PC-3 (cell line): ENCODE measurements around the gene SH3BP4. TPM values are rescaled to one million over a fixed set of nuclear protein-coding genes. Genes with fewer than 3 reads are reported as not detected.

Experiments
- ATAC-seq: fragments of 200-7000 bp; cut with Tn5 transposase; 2 replicates; pipeline ENCODE4 v1.9.1; 2020; ENCODE audit warnings: mild to moderate bottlenecking, moderate library complexity
- BruUV-seq: library from RNA; stranded (reverse); fragments of 400-500 nt; replicated peaks from 2 replicates; lab custom pipeline; 2021; lab: Mats Ljungman, UMichigan
- CTCF ChIA-PET: fragments of 300-600 bp; sonication (Branson Sonifier 250); formaldehyde crosslinking; loops from one replicate; lab custom pipeline; 2022; ENCODE audit warnings: antibody characterized with exemption; lab: Charles Lee
- POLR2A ChIA-PET: fragments of 300-600 bp; sonication (Branson Sonifier 250); formaldehyde crosslinking; loops from one replicate; lab custom pipeline; 2022; ENCODE audit warnings: antibody characterized with exemption; ENCODE audit not compliant: unreplicated experiment; lab: Charles Lee
- DNase-seq: peaks from one replicate; pipeline ENCODE4 v3.0.0-alpha.2; 2015
- H2AFZ ChIP-seq: fragments of 300-600 bp; sonication (generic); 2 replicates; pipeline ENCODE4 v1.6.0; 2016; ENCODE audit warnings: antibody characterized with exemption, low read length
- H3F3A ChIP-seq: fragments of 300-600 bp; sonication (generic); one replicate; pipeline ENCODE4 v1.6.0; 2017; ENCODE audit warnings: antibody characterized with exemption, low read length, control low read depth, mild to moderate bottlenecking; ENCODE audit not compliant: unreplicated experiment
- H3K27ac ChIP-seq: fragments of 300-600 bp; sonication (generic); 2 replicates; pipeline ENCODE4 v1.5.1; 2016; ENCODE audit warnings: mild to moderate bottlenecking, low read length
- H3K27me3 ChIP-seq: fragments of 300-600 bp; sonication (generic); 2 replicates; pipeline ENCODE4 v1.6.1; 2016; ENCODE audit warnings: low read length, mixed read lengths
- H3K36me3 ChIP-seq: fragments of 300-600 bp; sonication (generic); 2 replicates; pipeline ENCODE4 v1.6.1; 2016; ENCODE audit warnings: low read depth, mixed run types, low read length, mixed read lengths
- H3K4me1 ChIP-seq: fragments of 300-600 bp; sonication (generic); 2 replicates; pipeline ENCODE4 v1.5.1; 2016; ENCODE audit warnings: low read length; ENCODE audit not compliant: insufficient read depth
- H3K4me2 ChIP-seq: fragments of 300-600 bp; sonication (generic); 2 replicates; pipeline ENCODE4 v1.6.0; 2016; ENCODE audit warnings: low read length
- H3K4me3 ChIP-seq: fragments of 300-600 bp; sonication (generic); 2 replicates; pipeline ENCODE4 v1.5.1; 2016; ENCODE audit warnings: mild to moderate bottlenecking, low read length, mixed read lengths
- H3K79me2 ChIP-seq: fragments of 300-600 bp; sonication (generic); 2 replicates; pipeline ENCODE4 v1.6.1; 2017; ENCODE audit warnings: low read length, mixed read lengths
- H3K9ac ChIP-seq: fragments of 300-600 bp; sonication (generic); 2 replicates; pipeline ENCODE4 v1.6.0; 2016; ENCODE audit warnings: mild to moderate bottlenecking, low read length
- H3K9me2 ChIP-seq: fragments of 300-600 bp; sonication (generic); replicated peaks from 2 replicates; pipeline ENCODE4 v1.6.1; 2016; ENCODE audit warnings: mixed run types, low read length, mixed read lengths
- H3K9me3 ChIP-seq: fragments of 300-600 bp; sonication (generic); 2 replicates; pipeline ENCODE4 v1.6.1; 2016; ENCODE audit warnings: low read length, mixed read lengths
- H4K20me1 ChIP-seq: fragments of 300-600 bp; sonication (generic); 2 replicates; pipeline ENCODE4 v1.6.1; 2016; ENCODE audit warnings: low read length, mixed read lengths
- EZH2 ChIP-seq: fragments of 300-600 bp; sonication (generic); IDR thresholded peaks from one replicate; pipeline ENCODE4 v1.6.1; 2017; ENCODE audit warnings: antibody characterized with exemption, mild to moderate bottlenecking, low read length; ENCODE audit not compliant: unreplicated experiment
- EZH2phosphoT487 ChIP-seq: fragments of 300-600 bp; sonication (generic); IDR thresholded peaks from 2 replicates; pipeline ENCODE4 v1.6.1; 2018; ENCODE audit warnings: mild to moderate bottlenecking, antibody characterized with exemption, low read length, borderline replicate concordance
- intact Hi-C: fragments of 100-400 bp; cut with micrococcal nuclease; formaldehyde crosslinking; loops from 2 replicates; pipeline ENCODE4 v1.9.0; 2023
- total RNA-seq: library from RNA; depleted of rRNA; stranded (reverse); fragments of >200 nt; gene quantifications from 2 replicates; pipeline ENCODE4 v1.2.3, GENCODE V29; 2014
- TF ChIP-seq, protein P1 (sequence below): fragments of 300-600 bp; sonication (generic); conservative IDR thresholded peaks from 2 replicates; pipeline ENCODE4 v1.5.1; 2017; ENCODE audit warnings: antibody characterized with exemption, low read depth, mild to moderate bottlenecking, low read length

SH3BP4 gene
- total RNA-seq, 1 experiment from 2014 or later: 35.2 TPM

DNA sequence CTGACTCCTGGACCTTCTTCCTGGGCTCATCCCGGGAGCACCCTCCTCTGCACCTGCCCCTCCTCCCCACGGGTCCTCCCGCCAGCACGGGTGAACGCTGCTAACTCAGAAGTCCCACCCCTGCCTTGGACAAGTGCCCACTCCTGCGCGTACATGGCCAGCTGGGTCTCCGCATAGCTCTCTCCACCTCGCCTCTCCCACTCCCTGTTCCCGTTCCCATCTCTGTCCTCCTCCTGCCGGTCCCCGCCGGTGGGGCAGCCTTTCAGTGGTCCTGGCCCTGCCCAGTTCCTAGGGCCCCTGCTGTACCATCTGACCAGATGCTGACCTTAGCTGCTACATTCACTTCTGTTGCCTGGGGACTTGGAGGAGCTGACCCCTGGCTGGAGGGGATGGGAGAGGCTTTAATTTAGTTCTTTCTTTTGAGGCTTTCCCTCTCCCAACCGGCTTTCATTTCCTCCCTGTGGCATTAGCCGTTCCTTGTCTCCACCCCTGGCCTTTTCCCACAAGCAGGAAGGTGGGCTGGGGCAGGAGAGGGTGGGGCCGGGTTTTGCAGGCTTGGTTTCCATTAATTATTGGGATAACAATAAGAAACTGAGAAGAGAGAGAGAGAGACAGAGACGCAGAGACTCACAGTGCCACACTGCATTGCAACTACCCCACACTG is 136.1 kb downstream of the SH3BP4 start:
- H3K27ac ChIP-seq: no peak overlapping the region
- H3K4me1 ChIP-seq: no peaks in the 10 kb centered on the region
- H3K4me2 ChIP-seq: no peak overlapping the region
- H3K9me2 ChIP-seq: no peaks in the 10 kb centered on the region
- H3K79me2 ChIP-seq: no peaks in the 10 kb centered on the region
- ATAC-seq (no peak), DNase-seq (no peak)
- POLR2A ChIA-PET: no interaction called here
- H3K9ac ChIP-seq: no peak overlapping the region
- no peak overlapping the region for H2AFZ ChIP-seq
- no peaks in the 10 kb centered on the region for H3K36me3 ChIP-seq
- CTCF ChIA-PET: no interaction called here
- no TSS peak for BruUV-seq
- H4K20me1 ChIP-seq: no peaks in the 10 kb centered on the region
- H3K27me3 ChIP-seq: no peaks in the 10 kb centered on the region
- no peaks in the 10 kb centered on the region for H3K9me3 ChIP-seq
- intact Hi-C loops: no loop called here
- H3K4me3 ChIP-seq: no peak overlapping the region
- no peaks in the 10 kb centered on the region for H3F3A ChIP-seq
- TF ChIP-seq, protein P1, sequence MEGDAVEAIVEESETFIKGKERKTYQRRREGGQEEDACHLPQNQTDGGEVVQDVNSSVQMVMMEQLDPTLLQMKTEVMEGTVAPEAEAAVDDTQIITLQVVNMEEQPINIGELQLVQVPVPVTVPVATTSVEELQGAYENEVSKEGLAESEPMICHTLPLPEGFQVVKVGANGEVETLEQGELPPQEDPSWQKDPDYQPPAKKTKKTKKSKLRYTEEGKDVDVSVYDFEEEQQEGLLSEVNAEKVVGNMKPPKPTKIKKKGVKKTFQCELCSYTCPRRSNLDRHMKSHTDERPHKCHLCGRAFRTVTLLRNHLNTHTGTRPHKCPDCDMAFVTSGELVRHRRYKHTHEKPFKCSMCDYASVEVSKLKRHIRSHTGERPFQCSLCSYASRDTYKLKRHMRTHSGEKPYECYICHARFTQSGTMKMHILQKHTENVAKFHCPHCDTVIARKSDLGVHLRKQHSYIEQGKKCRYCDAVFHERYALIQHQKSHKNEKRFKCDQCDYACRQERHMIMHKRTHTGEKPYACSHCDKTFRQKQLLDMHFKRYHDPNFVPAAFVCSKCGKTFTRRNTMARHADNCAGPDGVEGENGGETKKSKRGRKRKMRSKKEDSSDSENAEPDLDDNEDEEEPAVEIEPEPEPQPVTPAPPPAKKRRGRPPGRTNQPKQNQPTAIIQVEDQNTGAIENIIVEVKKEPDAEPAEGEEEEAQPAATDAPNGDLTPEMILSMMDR: no peak
- TF ChIP-seq EZH2 (no peak), EZH2phosphoT487 (no peak)

- Histone ChIP-seq H2AFZ (no peak overlapping the region), H3K79me2 (no peaks in the 10 kb centered on the region), H3K27me3 (no peaks in the 10 kb centered on the region), H3K4me2 (no peak overlapping the region), H3K4me1 (no peaks in the 10 kb centered on the region), H3K36me3 (no peaks in the 10 kb centered on the region), H3K4me3 (no peak overlapping the region), H3F3A (no peaks in the 10 kb centered on the region), H3K27ac (no peak overlapping the region), H3K9me2 (no peaks in the 10 kb centered on the region), H3K9ac (no peak overlapping the region), H4K20me1 (no peaks in the 10 kb centered on the region), H3K9me3 (no peaks in the 10 kb centered on the region)
- DNase-seq (no peak), ATAC-seq (no peak)
- CTCF ChIA-PET: no interaction called here
- TF ChIP-seq EZH2 (no peak), EZH2phosphoT487 (no peak)
- TF ChIP-seq, protein P1: no peak
- POLR2A ChIA-PET: no interaction called here
- BruUV-seq: no TSS peak
- intact Hi-C loops: no loop called here
These were observed 136.7 kb downstream of the SH3BP4 start for GRCh38 chr2:235088496-235088921.

DNA sequence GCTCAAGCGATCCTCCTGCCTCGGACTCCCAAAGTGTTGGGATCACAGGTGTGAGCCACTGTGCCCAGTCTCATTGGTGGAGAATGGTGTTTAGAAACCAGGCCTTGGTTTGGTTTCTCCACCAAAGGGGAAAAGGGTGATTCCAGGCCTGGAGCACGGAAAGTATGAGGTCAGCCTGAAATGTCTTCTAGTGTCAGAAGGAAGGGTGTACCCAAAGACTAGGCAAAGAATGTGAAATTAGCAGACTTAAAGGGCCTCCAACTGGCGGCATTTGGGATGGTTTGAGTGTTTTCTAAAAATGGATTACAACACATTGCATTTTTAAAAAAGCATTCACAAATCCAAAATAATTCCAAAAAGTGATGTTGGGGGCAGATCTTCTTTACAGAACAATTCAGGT is 139.6 kb downstream of the SH3BP4 start:
- Histone ChIP-seq H3K4me1 (no peaks in the 10 kb centered on the region), H2AFZ (no peak overlapping the region), H3K9me2 (no peaks in the 10 kb centered on the region), H3K9ac (no peak overlapping the region), H3K9me3 (no peaks in the 10 kb centered on the region), H3K27me3 (no peaks in the 10 kb centered on the region), H4K20me1 (no peaks in the 10 kb centered on the region), H3F3A (no peaks in the 10 kb centered on the region), H3K4me2 (no peak overlapping the region), H3K4me3 (no peak overlapping the region), H3K36me3 (no peaks in the 10 kb centered on the region), H3K27ac (no peak overlapping the region), H3K79me2 (no peaks in the 10 kb centered on the region)
- ATAC-seq (no peak), DNase-seq (no peak)
- ChIA-PET CTCF (no interaction called here), POLR2A (no interaction called here)
- intact Hi-C loops: loop anchor here (10.0 kb wide), 1 partner anchor 107 kb away; no protein-coding TSS in a partner anchor
- no TSS peak for BruUV-seq
- TF ChIP-seq EZH2 (no peak), EZH2phosphoT487 (no peak)
- TF ChIP-seq, protein P1: no peak
